Stomach (tissue), 9 donors: Measurements from ENCODE around the gene FAM168A. TPM values are rescaled to one million over a fixed set of nuclear protein-coding genes. Genes with fewer than 3 reads are reported as not detected.

Experiments
- DNase-seq, 2 donors: peaks; one replicate each; pipeline versions ENCODE4 v3.0.0 to v3.0.0-alpha.2; 2013 to 2019
- H3K27ac ChIP-seq, 5 donors: fragments of 200-600 bp in 4 of 5; sonication (generic) in 4 of 5; one replicate each; pipeline ENCODE4 v1.5.1; 2013 to 2019; ENCODE audit warnings: mild to moderate bottlenecking in 1 of 5, moderate library complexity in 1 of 5
- H3K27me3 ChIP-seq, 3 donors: fragments of 200-600 bp; sonication (generic); one replicate each; pipeline ENCODE4 v1.5.1; 2017 to 2019; ENCODE audit warnings: mixed run types in 1 of 3
- H3K36me3 ChIP-seq, 4 donors: fragments of 200-600 bp; sonication (generic); 1 replicate in 3 of 4; 2 replicates in 1 of 4; pipeline ENCODE4 v1.5.1; 2016 to 2019
- H3K4me1 ChIP-seq, 4 donors: fragments of 200-600 bp; sonication (generic); one replicate each; pipeline ENCODE4 v1.5.1; 2016 to 2019
- H3K4me3 ChIP-seq, 4 donors: fragments of 200-600 bp; sonication (generic) in 3 of 4; one replicate each; pipeline ENCODE4 v1.5.1; 2016 to 2019; ENCODE audit warnings: mild to moderate bottlenecking in 1 of 4
- H3K9me3 ChIP-seq, 4 donors: fragments of 200-600 bp; sonication (generic); one replicate each; pipeline ENCODE4 v1.5.1; 2016 to 2019
- CTCF ChIP-seq, 7 experiments: fragments of 450-650 bp in 4 of 7; fragments of 200-600 bp in 3 of 7; sonication (generic) in 3 of 7; IDR thresholded peaks; one replicate each; pipeline ENCODE4 v1.5.1; 2016 to 2019; ENCODE audit warnings: antibody characterized with exemption in 7 of 7, control low read depth in 2 of 7, mild to moderate bottlenecking in 1 of 7
- EP300 ChIP-seq: sonication (generic); formaldehyde crosslinking; IDR thresholded peaks from one replicate; pipeline ENCODE4 v1.6.1; 2017; ENCODE audit warnings: antibody characterized with exemption
- POLR2A ChIP-seq, 4 donors: fragments of 450-650 bp; IDR thresholded peaks; one replicate each; pipeline ENCODE4 v1.6.1; 2016; ENCODE audit warnings: antibody characterized with exemption in 4 of 4, control low read depth in 2 of 4, mild to moderate bottlenecking in 1 of 4, moderate library complexity in 1 of 4
- POLR2AphosphoS5 ChIP-seq, 3 donors: sonication (generic); formaldehyde crosslinking; IDR thresholded peaks; one replicate each; pipeline ENCODE4 v1.6.1; 2016; ENCODE audit warnings: antibody characterized with exemption in 3 of 3
- WGBS, 5 donors: extraction: QIAGEN DNeasy Blood & Tissue Kit in 3 of 5; methylation state at CpG; one replicate each; pipeline versions ENCODE4 v1.1.5 to v1.1.7; 2013 to 2018; 5-methylcytosine and 5-hydroxymethylcytosine counted together
- intact Hi-C: fragments of 100-400 bp; cut with DNase I; formaldehyde crosslinking; loops from one replicate; pipeline ENCODE4 v1.15.1; 2023; ENCODE audit warnings: low total_unique reads
- polyA plus RNA-seq, 3 donors: library from polyadenylated mRNA; stranded (reverse); fragments of 200-250 nt; gene quantifications; one replicate each; pipeline ENCODE4 v1.2.3, GENCODE V29; 2013
- total RNA-seq, 5 donors: library from RNA; depleted of rRNA; stranded (reverse); fragments of >200 nt; gene quantifications; one replicate each; pipeline versions ENCODE4 v1.1.0 to v1.2.3, GENCODE V29; 2014 to 2016
- donor health status: healthy with polysubstance abuse.
- donor health status: Bipolar disorder and iron deficiency.
- donor health status: healthy.

FAM168A gene
- total and polyA plus RNA-seq, 8 donors = 4.3 to 25.4 (median 6.3) TPM

- Histone ChIP-seq H3K27ac (peak within 1 kb of the TSS; percentile 69 to 91 (median 87)), H3K9me3 (no peaks in the 10 kb centered on the region), H3K4me1 (peaks cover 6 to 63% (median 28%) of the 10 kb centered on the region in 4 donors), H3K36me3 (no peaks in the 10 kb centered on the region), H3K27me3 (no peaks in the 10 kb centered on the region), H3K4me3 (peak within 1 kb of the TSS; percentile 59 to 72 (median 64))
- WGBS, 5 donors = 0 to 1% (median 0%) methylated on average over 30 to 96 of the region's 96 CpGs
- TF ChIP-seq POLR2AphosphoS5 (IDR thresholded peaks at IDR 0.05) (peak; percentile 44 to 93 (median 86)), POLR2A (IDR thresholded peaks at IDR 0.05) (no peak), CTCF (IDR thresholded peaks at IDR 0.05) (peak in 5 of 7 experiments; percentile 73 to 99 (median 96))
- intact Hi-C loops = no loop called here
- peak; percentile 92 to 98 for DNase-seq
Observed at GRCh38 chr11:73376160-73376802, 221.6 kb downstream of the FAM168A start, which contains the start of gene RELT. TSS of gene RELT (plus strand) at chr11:73376399. CDS start at chr11:73389137, 12,738 bp downstream.

GRCh38 chr11:73375830-73376159, 222.1 kb downstream of the FAM168A start:
- peak overlapping the region; percentile 69 to 91 (median 87) for H3K27ac ChIP-seq
- peak overlapping the region; percentile 59 to 72 (median 64) for H3K4me3 ChIP-seq
- 49 to 58% (median 52%) methylated on average over 5 to 6 of the region's 6 CpGs for WGBS, 5 donors
- no peaks in the 10 kb centered on the region for H3K9me3 ChIP-seq
- H3K27me3 ChIP-seq = no peaks in the 10 kb centered on the region
- TF ChIP-seq POLR2A (IDR thresholded peaks at IDR 0.05) (no peak), CTCF (IDR thresholded peaks at IDR 0.05) (no peak), EP300 (no peak), POLR2AphosphoS5 (IDR thresholded peaks at IDR 0.05) (no peak)
- intact Hi-C loops = no loop called here
- H3K4me1 ChIP-seq = peaks cover 6 to 58% (median 28%) of the 10 kb centered on the region in 4 donors
- H3K36me3 ChIP-seq = no peaks in the 10 kb centered on the region
- DNase-seq = no peak

- 78 to 87% (median 82%) methylated on average over 4 of the region's 4 CpGs for WGBS, 5 donors
- Histone ChIP-seq H3K9me3 (no peaks in the 10 kb centered on the region), H3K4me1 (peaks cover 6 to 41% (median 19%) of the 10 kb centered on the region in 4 donors), H3K27me3 (no peaks in the 10 kb centered on the region), H3K27ac (no peak overlapping the region), H3K36me3 (peaks cover 0 to 6% (median 0%) of the 10 kb centered on the region in 4 donors), H3K4me3 (no peak overlapping the region)
- TF ChIP-seq EP300 = no peak
- no peak for DNase-seq
- intact Hi-C loops = no loop called here
Observed at GRCh38 chr11:73374151-73374550, 223.8 kb downstream of the FAM168A start.

GRCh38 chr11:73372375-73372993, 225.4 kb downstream of the FAM168A start:
- Histone ChIP-seq H3K27me3 (no peaks in the 10 kb centered on the region), H3K36me3 (peaks cover 0 to 22% (median 12%) of the 10 kb centered on the region in 4 donors), H3K27ac (peak overlapping the region in 2 of 5 donors; percentile 31 to 49), H3K9me3 (no peaks in the 10 kb centered on the region), H3K4me1 (peaks cover 6 to 29% (median 13%) of the 10 kb centered on the region in 4 donors), H3K4me3 (no peak overlapping the region)
- TF ChIP-seq POLR2A (IDR thresholded peaks at IDR 0.05) (no peak), CTCF (IDR thresholded peaks at IDR 0.05) (no peak), POLR2AphosphoS5 (IDR thresholded peaks at IDR 0.05) (no peak), EP300 (no peak)
- 53 to 64% (median 56%) methylated on average over 6 of the region's 6 CpGs for WGBS, 5 donors
- intact Hi-C loops = no loop called here
- no peak for DNase-seq
